ENCODE data around the gene LRRC75A.
"Not testable (repeated sequence)": the region's sequence is repeated elsewhere in the genome, so short reads cannot be mapped to it uniquely, and the experiment has no call there.

The LRRC75A gene

GRCh38 chr17:16459855-16460550 is 32.0 kb downstream of the LRRC75A start:
- H3K9ac ChIP-seq (ENCODE audit: low read length): no peak overlapping the region
- peaks cover 13% of the 10 kb centered on the region for H3K4me1 ChIP-seq (ENCODE audit: control insufficient read depth, low read depth, low read length)
- H3K36me3 ChIP-seq (ENCODE audit: control insufficient read depth, low read depth, low read length): no peaks in the 10 kb centered on the region
- H3K9me3 ChIP-seq (ENCODE audit: control insufficient read depth, low read depth, low read length): no peaks in the 10 kb centered on the region
- H3K27me3 ChIP-seq (ENCODE audit: control insufficient read depth, insufficient read depth, low read length): no peaks in the 10 kb centered on the region
- H3K27ac ChIP-seq (ENCODE audit: low read length): no peak overlapping the region
- H3K4me3 ChIP-seq (ENCODE audit: low read length): no peak overlapping the region

GRCh38 chr17:16459271-16459670 is 32.7 kb downstream of the LRRC75A start:
- Histone ChIP-seq H3K36me3 (ENCODE audit: control insufficient read depth, low read depth, low read length) (no peaks in the 10 kb centered on the region), H3K9ac (ENCODE audit: low read length) (no peak overlapping the region), H3K9me3 (ENCODE audit: control insufficient read depth, low read depth, low read length) (no peaks in the 10 kb centered on the region), H3K4me1 (ENCODE audit: control insufficient read depth, low read depth, low read length) (peaks cover 13% of the 10 kb centered on the region), H3K27ac (ENCODE audit: low read length) (no peak overlapping the region), H3K27me3 (ENCODE audit: control insufficient read depth, insufficient read depth, low read length) (no peaks in the 10 kb centered on the region), H3K4me3 (ENCODE audit: low read length) (no peak overlapping the region)

GRCh38 chr17:16456742-16457316 is 35.2 kb downstream of the LRRC75A start:
- Histone ChIP-seq H3K9ac (ENCODE audit: low read length) (no peak overlapping the region), H3K4me1 (ENCODE audit: control insufficient read depth, low read depth, low read length) (peaks cover 13% of the 10 kb centered on the region), H3K36me3 (ENCODE audit: control insufficient read depth, low read depth, low read length) (no peaks in the 10 kb centered on the region), H3K27ac (ENCODE audit: low read length) (no peak overlapping the region), H3K4me3 (ENCODE audit: low read length) (no peak overlapping the region), H3K9me3 (ENCODE audit: control insufficient read depth, low read depth, low read length) (no peaks in the 10 kb centered on the region), H3K27me3 (ENCODE audit: control insufficient read depth, insufficient read depth, low read length) (no peaks in the 10 kb centered on the region)

GRCh38 chr17:16455997-16456741 is 35.8 kb downstream of the LRRC75A start:
- no peaks in the 10 kb centered on the region for H3K9me3 ChIP-seq (ENCODE audit: control insufficient read depth, low read depth, low read length)
- H3K4me3 ChIP-seq (ENCODE audit: low read length): no peak overlapping the region
- peaks cover 13% of the 10 kb centered on the region for H3K4me1 ChIP-seq (ENCODE audit: control insufficient read depth, low read depth, low read length)
- H3K27ac ChIP-seq (ENCODE audit: low read length): no peak overlapping the region
- no peaks in the 10 kb centered on the region for H3K27me3 ChIP-seq (ENCODE audit: control insufficient read depth, insufficient read depth, low read length)
- H3K9ac ChIP-seq (ENCODE audit: low read length): no peak overlapping the region
- H3K36me3 ChIP-seq (ENCODE audit: control insufficient read depth, low read depth, low read length): no peaks in the 10 kb centered on the region

- Histone ChIP-seq H3K9ac (ENCODE audit: low read length) (no peak overlapping the region), H3K4me3 (ENCODE audit: low read length) (no peak overlapping the region), H3K9me3 (ENCODE audit: control insufficient read depth, low read depth, low read length) (no peaks in the 10 kb centered on the region), H3K36me3 (ENCODE audit: control insufficient read depth, low read depth, low read length) (peaks cover 8% of the 10 kb centered on the region), H3K27ac (ENCODE audit: low read length) (no peak overlapping the region), H3K27me3 (ENCODE audit: control insufficient read depth, insufficient read depth, low read length) (no peaks in the 10 kb centered on the region), H3K4me1 (ENCODE audit: control insufficient read depth, low read depth, low read length) (no peaks in the 10 kb centered on the region)
These were observed 38.5 kb downstream of the LRRC75A start for GRCh38 chr17:16453493-16453851.

- not testable (repeated sequence) for H3K9ac ChIP-seq (ENCODE audit: low read length); H3K27me3 ChIP-seq (ENCODE audit: control insufficient read depth, insufficient read depth, low read length); H3K4me1 ChIP-seq (ENCODE audit: control insufficient read depth, low read depth, low read length); H3K4me3 ChIP-seq (ENCODE audit: low read length); H3K9me3 ChIP-seq (ENCODE audit: control insufficient read depth, low read depth, low read length); H3K27ac ChIP-seq (ENCODE audit: low read length)
- peaks cover 13% of the 10 kb centered on the region for H3K36me3 ChIP-seq (ENCODE audit: control insufficient read depth, low read depth, low read length)
These were observed 39.7 kb downstream of the LRRC75A start for GRCh38 chr17:16452268-16452667.

- Histone ChIP-seq H3K27me3 (ENCODE audit: control insufficient read depth, insufficient read depth, low read length) (no peaks in the 10 kb centered on the region), H3K27ac (ENCODE audit: low read length) (no peak overlapping the region), H3K36me3 (ENCODE audit: control insufficient read depth, low read depth, low read length) (peaks cover 17% of the 10 kb centered on the region), H3K9me3 (ENCODE audit: control insufficient read depth, low read depth, low read length) (no peaks in the 10 kb centered on the region), H3K9ac (ENCODE audit: low read length) (no peak overlapping the region), H3K4me3 (ENCODE audit: low read length) (no peak overlapping the region), H3K4me1 (ENCODE audit: control insufficient read depth, low read depth, low read length) (no peaks in the 10 kb centered on the region)
These were observed 42.0 kb downstream of the LRRC75A start for GRCh38 chr17:16450028-16450427.

- Histone ChIP-seq H3K36me3 (ENCODE audit: control insufficient read depth, low read depth, low read length) (peaks cover 17% of the 10 kb centered on the region), H3K9ac (ENCODE audit: low read length) (no peak overlapping the region), H3K27ac (ENCODE audit: low read length) (no peak overlapping the region)
These were observed 42.8 kb downstream of the LRRC75A start for GRCh38 chr17:16449121-16449570.

GRCh38 chr17:16448490-16448889 is 43.5 kb downstream of the LRRC75A start:
- Histone ChIP-seq H3K9ac (ENCODE audit: low read length) (no peak overlapping the region), H3K4me1 (ENCODE audit: control insufficient read depth, low read depth, low read length) (no peaks in the 10 kb centered on the region), H3K36me3 (ENCODE audit: control insufficient read depth, low read depth, low read length) (peaks cover 17% of the 10 kb centered on the region), H3K9me3 (ENCODE audit: control insufficient read depth, low read depth, low read length) (no peaks in the 10 kb centered on the region), H3K27me3 (ENCODE audit: control insufficient read depth, insufficient read depth, low read length) (no peaks in the 10 kb centered on the region), H3K27ac (ENCODE audit: low read length) (no peak overlapping the region), H3K4me3 (ENCODE audit: low read length) (no peak overlapping the region)

More at GRCh38 chr17:16449121-16449570, 42.8 kb downstream of the LRRC75A start:
- Histone ChIP-seq H3K9me3 (ENCODE audit: control insufficient read depth, low read depth, low read length) (no peaks in the 10 kb centered on the region), H3K27me3 (ENCODE audit: control insufficient read depth, insufficient read depth, low read length) (no peaks in the 10 kb centered on the region), H3K4me1 (ENCODE audit: control insufficient read depth, low read depth, low read length) (no peaks in the 10 kb centered on the region), H3K4me3 (ENCODE audit: low read length) (no peak overlapping the region)

- H3K9me3 ChIP-seq (ENCODE audit: control insufficient read depth, low read depth, low read length): no peaks in the 10 kb centered on the region
- H3K4me3 ChIP-seq (ENCODE audit: low read length): no peak overlapping the region
- no peaks in the 10 kb centered on the region for H3K4me1 ChIP-seq (ENCODE audit: control insufficient read depth, low read depth, low read length)
- H3K36me3 ChIP-seq (ENCODE audit: control insufficient read depth, low read depth, low read length): peaks cover 24% of the 10 kb centered on the region
- no peaks in the 10 kb centered on the region for H3K27me3 ChIP-seq (ENCODE audit: control insufficient read depth, insufficient read depth, low read length)
- H3K27ac ChIP-seq (ENCODE audit: low read length): no peak overlapping the region
- H3K9ac ChIP-seq (ENCODE audit: low read length): no peak overlapping the region
These were observed 44.3 kb downstream of the LRRC75A start for GRCh38 chr17:16447676-16448075.

GRCh38 chr17:16446338-16446983 is 45.5 kb downstream of the LRRC75A start:
- Histone ChIP-seq H3K4me3 (ENCODE audit: low read length) (no peak overlapping the region), H3K27me3 (ENCODE audit: control insufficient read depth, insufficient read depth, low read length) (no peaks in the 10 kb centered on the region), H3K36me3 (ENCODE audit: control insufficient read depth, low read depth, low read length) (peaks cover 36% of the 10 kb centered on the region), H3K9me3 (ENCODE audit: control insufficient read depth, low read depth, low read length) (no peaks in the 10 kb centered on the region), H3K9ac (ENCODE audit: low read length) (no peak overlapping the region), H3K27ac (ENCODE audit: low read length) (no peak overlapping the region), H3K4me1 (ENCODE audit: control insufficient read depth, low read depth, low read length) (peaks cover under 1% of the 10 kb centered on the region)
